ENCODE measurements around the gene DCXR. TPM values are rescaled to one million over a fixed set of nuclear protein-coding genes. Genes with fewer than 3 reads are reported as not detected.

DCXR gene
- total and polyA plus RNA-seq, 2 of the 13 experiments (the other 11 are each of a cell fraction or from before 2014, with no cell fraction given): 287 to 311 TPM

GRCh38 chr17:81998212-81998611 is 39.3 kb downstream of the DCXR start:
- FAIRE-seq (no peak), DNase-seq (ENCODE audit: low spot score) (no peak), ATAC-seq (no peak)
- ChIA-PET POLR2A (interaction anchor here (3.2 to 16.1 kb wide), 7 partner anchors 19 to 44 kb away, joined by 11 to 470 read pairs (median 356); partner anchors contain the start of genes ASPSCR1, CENPX, LRRC45 and NOTUM), CTCF (ENCODE audit: low intra/inter-chr PET ratio, low total read pairs) (interaction anchor here (5.6 kb wide), 1 partner anchor 38 kb away, joined by 73 read pairs; the partner anchor contains the start of gene NOTUM)
- H3K9me3 ChIP-seq (ENCODE audit: low read length): no peaks in the 10 kb centered on the region
- peak overlapping the region; percentile 70 for H3K4me2 ChIP-seq (ENCODE audit: low read depth, low read length)
- no peaks in the 10 kb centered on the region for H3K27me3 ChIP-seq (ENCODE audit: control insufficient read depth in 1 of 2, insufficient read depth in 2 of 2, low read length in 2 of 2)
- H3K79me2 ChIP-seq (ENCODE audit: insufficient read depth, low read length): peaks cover 75% of the 10 kb centered on the region
- no peaks in the 10 kb centered on the region for H3K36me3 ChIP-seq (replicated peaks in 1 of 2; ENCODE audit: control insufficient read depth in 1 of 2, insufficient read depth in 2 of 2, low read length in 2 of 2)
- peak overlapping the region; percentile 95 for H3K27ac ChIP-seq (ENCODE audit: extremely low read length, insufficient read depth, low read length)
- peak overlapping the region; percentile 80 for H3K9ac ChIP-seq (ENCODE audit: insufficient read depth, low read depth, low read length)
- in situ Hi-C loops (cut with HindIII; ENCODE audit: extremely low pct_ligation_motif_present, low pct_unique_long_range_greater_than_20kb): loop anchor here (5.0 kb wide), 1 partner anchor 41 kb away; no protein-coding TSS in a partner anchor
- BruUV-seq (replicated peaks): no TSS peak
- H4K20me1 ChIP-seq (ENCODE audit: insufficient read depth, low read length): no peaks in the 10 kb centered on the region
- peak overlapping the region in 2 of 3 experiments; percentile 7 to 46; a peak in 1 of 6 replicates for H3K4me3 ChIP-seq (replicated peaks in 1 of 3; ENCODE audit: insufficient read depth in 1 of 3, low read depth in 2 of 3, low read length in 3 of 3)
- H3K4me1 ChIP-seq (ENCODE audit: insufficient read depth, low read length): peaks cover 99% of the 10 kb centered on the region
- intact Hi-C loops (cut with micrococcal nuclease; ENCODE audit: unreplicated experiment): no loop called here
- WGBS (ENCODE audit: low lambda C conversion rate): 82% methylated on average over 7 of the region's 7 CpGs
- no peak overlapping the region for H2AFZ ChIP-seq (ENCODE audit: low read length)
- TF ChIP-seq ZNF275 (CRISPR knock-in tag; IDR thresholded peaks at IDR 0.05; ENCODE audit: borderline replicate concordance) (no peak), ELF4 (CRISPR knock-in tag; IDR thresholded peaks at IDR 0.05; ENCODE audit: borderline replicate concordance) (no peak), CHD2 (IDR thresholded peaks at IDR 0.05; ENCODE audit: low read depth, low read length) (no peak), PRPF4 (IDR thresholded peaks at IDR 0.05; ENCODE audit: low read depth, low read length, poor library complexity, severe bottlenecking) (peak; percentile 96), MEIS1 (CRISPR knock-in tag; IDR thresholded peaks at IDR 0.05; ENCODE audit: borderline replicate concordance) (no peak), TSC22D2 (CRISPR knock-in tag; IDR thresholded peaks at IDR 0.05; ENCODE audit: borderline replicate concordance) (0 out of 2 replicates have a peak, but pooled peaks have one; percentile 24), AKNA (CRISPR knock-in tag; IDR thresholded peaks at IDR 0.05; ENCODE audit: borderline replicate concordance) (no peak), SAP130 (CRISPR knock-in tag; IDR thresholded peaks at IDR 0.05; ENCODE audit: low read depth) (0 out of 2 replicates have a peak, but pooled peaks have one; percentile 14), ZNF501 (CRISPR knock-in tag; IDR thresholded peaks at IDR 0.05) (no peak), ZSCAN5A (CRISPR knock-in tag; IDR thresholded peaks at IDR 0.05; ENCODE audit: borderline replicate concordance) (no peak), NCOA2 (CRISPR knock-in tag; IDR thresholded peaks at IDR 0.05) (no peak), FUBP1 (CRISPR knock-in tag; IDR thresholded peaks at IDR 0.05; ENCODE audit: borderline replicate concordance) (no peak), ADNP (CRISPR knock-in tag; IDR thresholded peaks at IDR 0.05) (no peak), MYNN (CRISPR knock-in tag; IDR thresholded peaks at IDR 0.05; ENCODE audit: low read depth) (no peak)
